Adrenal gland (tissue), 5 donors: Measurements from ENCODE around the gene SYT3.

Source experiments
- CTCF ChIP-seq, 6 experiments: fragments of 450-650 bp in 4 of 6; fragments of 200-600 bp in 2 of 6; sonication (generic) in 1 of 6; IDR thresholded peaks; 1 replicate in 5 of 6; 2 replicates in 1 of 6; pipeline versions ENCODE4 v1.5.1 to v1.8.0; 2016 to 2021; ENCODE audit warnings: antibody characterized with exemption in 6 of 6, mild to moderate bottlenecking in 2 of 6, moderate library complexity in 1 of 6
- POLR2A ChIP-seq, 2 donors: fragments of 450-650 bp; IDR thresholded peaks; one replicate each; pipeline ENCODE4 v1.6.1; 2017; ENCODE audit warnings: antibody characterized with exemption in 2 of 2, mild to moderate bottlenecking in 2 of 2, moderate library complexity in 1 of 2
- donor health status: DM: no; HTN: no; CAD: no.

GRCh38 chr19:50678323-50678722 lies 38.6 kb upstream of the SYT3 start:
- TF ChIP-seq CTCF (IDR thresholded peaks at IDR 0.05) = no peak
- no peak for TF ChIP-seq POLR2A (IDR thresholded peaks at IDR 0.05)
